ENCODE data around the gene NXPE3. TPM values are rescaled to one million over a fixed set of nuclear protein-coding genes. Genes with fewer than 3 reads are reported as not detected.
A peak's percentile ranks its signal among the peaks of the same experiment; 100 is the strongest.

The NXPE3 gene
- total and polyA plus RNA-seq, 10 of the 15 experiments (the other 5 are each of a cell fraction or from before 2014, with no cell fraction given), result 2.0 to 8.7 (median 5.2) TPM

GRCh38 chr3:101809178-101810021, 30.4 kb downstream of the NXPE3 start (continued):
- TF ChIP-seq ZBTB4 (CRISPR knock-in tag; IDR thresholded peaks at IDR 0.05) (no peak), SMC3 (IDR thresholded peaks at IDR 0.05; ENCODE audit: borderline replicate concordance, low read length) (peak; percentile 79), MTA3 (IDR thresholded peaks at IDR 0.05; ENCODE audit: borderline replicate concordance, low read length) (no peak), MEF2B (IDR thresholded peaks at IDR 0.05; ENCODE audit: partially characterized antibody, poor library complexity, severe bottlenecking) (no peak), ATF3 (IDR thresholded peaks at IDR 0.05; ENCODE audit: borderline replicate concordance, extremely low read depth, low read depth, low read length) (no peak), TCF3 (IDR thresholded peaks at IDR 0.05; ENCODE audit: borderline replicate concordance, insufficient read depth, low read depth, low read length) (no peak), RAD21 (IDR thresholded peaks at IDR 0.05; ENCODE audit: insufficient read depth, low read depth, low read length) (peak; percentile 82), BACH1 (IDR thresholded peaks at IDR 0.05; ENCODE audit: borderline replicate concordance) (no peak), MTA2 (IDR thresholded peaks at IDR 0.05; ENCODE audit: low read depth) (no peak), SIX5 (IDR thresholded peaks at IDR 0.05; ENCODE audit: low read depth, low read length, severe bottlenecking) (no peak), ZBTB40 (IDR thresholded peaks at IDR 0.05; ENCODE audit: borderline replicate concordance) (no peak)
- TF ChIP-seq, protein P1, sequence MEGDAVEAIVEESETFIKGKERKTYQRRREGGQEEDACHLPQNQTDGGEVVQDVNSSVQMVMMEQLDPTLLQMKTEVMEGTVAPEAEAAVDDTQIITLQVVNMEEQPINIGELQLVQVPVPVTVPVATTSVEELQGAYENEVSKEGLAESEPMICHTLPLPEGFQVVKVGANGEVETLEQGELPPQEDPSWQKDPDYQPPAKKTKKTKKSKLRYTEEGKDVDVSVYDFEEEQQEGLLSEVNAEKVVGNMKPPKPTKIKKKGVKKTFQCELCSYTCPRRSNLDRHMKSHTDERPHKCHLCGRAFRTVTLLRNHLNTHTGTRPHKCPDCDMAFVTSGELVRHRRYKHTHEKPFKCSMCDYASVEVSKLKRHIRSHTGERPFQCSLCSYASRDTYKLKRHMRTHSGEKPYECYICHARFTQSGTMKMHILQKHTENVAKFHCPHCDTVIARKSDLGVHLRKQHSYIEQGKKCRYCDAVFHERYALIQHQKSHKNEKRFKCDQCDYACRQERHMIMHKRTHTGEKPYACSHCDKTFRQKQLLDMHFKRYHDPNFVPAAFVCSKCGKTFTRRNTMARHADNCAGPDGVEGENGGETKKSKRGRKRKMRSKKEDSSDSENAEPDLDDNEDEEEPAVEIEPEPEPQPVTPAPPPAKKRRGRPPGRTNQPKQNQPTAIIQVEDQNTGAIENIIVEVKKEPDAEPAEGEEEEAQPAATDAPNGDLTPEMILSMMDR (IDR thresholded peaks at IDR 0.05 in 2 of 3, conservative IDR thresholded peaks at IDR 0.05 in 1 of 3; ENCODE audit: control insufficient read depth in 2 of 3, extremely low read depth in 1 of 3, insufficient read depth in 1 of 3, low read depth in 3 of 3, low read length in 3 of 3), result peak; percentile 56 to 84 (median 65); a peak in 5 of 6 replicates
- TF ChIP-seq, protein P2, sequence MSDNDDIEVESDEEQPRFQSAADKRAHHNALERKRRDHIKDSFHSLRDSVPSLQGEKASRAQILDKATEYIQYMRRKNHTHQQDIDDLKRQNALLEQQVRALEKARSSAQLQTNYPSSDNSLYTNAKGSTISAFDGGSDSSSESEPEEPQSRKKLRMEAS (IDR thresholded peaks at IDR 0.05; ENCODE audit: low read depth, low read length), result no peak
